HG02610 (cell line): ENCODE data around the gene GATD1.

Source experiments
- ATAC-seq: cut with Tn5 transposase; IDR thresholded peaks from one replicate; pipeline ENCODE4 v1.9.1; 2021; ENCODE audit warnings: mild to moderate bottlenecking, moderate library complexity; ENCODE audit not compliant: unreplicated experiment

GATD1 gene

GRCh38 chr11:729492-730074 is 47.7 kb downstream of the GATD1 start:
- no peak for ATAC-seq

DNA sequence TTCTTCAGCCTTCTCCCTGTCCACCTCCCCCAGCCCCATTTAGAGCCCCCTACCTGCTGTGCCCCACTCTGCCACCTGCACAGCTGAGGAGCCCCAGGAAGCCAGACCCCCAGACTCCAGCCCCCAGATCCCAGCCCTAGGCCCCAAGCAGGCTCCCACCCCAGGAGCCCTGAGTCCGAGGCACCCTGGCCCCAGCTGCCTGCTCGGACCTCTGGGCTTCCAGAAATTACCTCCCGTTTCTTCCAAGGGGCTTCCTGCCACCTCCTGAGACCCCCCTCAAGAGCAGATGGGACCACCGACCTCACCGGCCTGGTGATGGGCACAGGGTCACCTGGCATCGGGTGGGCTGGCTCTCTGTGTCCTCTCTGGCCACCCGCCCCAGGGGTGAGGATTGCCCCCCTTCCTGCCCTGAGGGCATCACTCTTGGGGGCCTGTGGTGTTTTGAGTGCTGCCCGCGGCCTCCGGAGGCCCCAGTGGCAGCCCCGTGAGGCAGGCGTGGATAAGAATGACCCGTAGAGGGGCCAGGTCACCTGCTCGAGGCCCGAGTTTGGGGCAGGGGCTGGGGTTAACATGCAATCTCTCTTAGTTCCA is 48.3 kb downstream of the GATD1 start:
- no peak for ATAC-seq

GRCh38 chr11:727859-728748 is 49.2 kb downstream of the GATD1 start:
- ATAC-seq: no peak

DNA sequence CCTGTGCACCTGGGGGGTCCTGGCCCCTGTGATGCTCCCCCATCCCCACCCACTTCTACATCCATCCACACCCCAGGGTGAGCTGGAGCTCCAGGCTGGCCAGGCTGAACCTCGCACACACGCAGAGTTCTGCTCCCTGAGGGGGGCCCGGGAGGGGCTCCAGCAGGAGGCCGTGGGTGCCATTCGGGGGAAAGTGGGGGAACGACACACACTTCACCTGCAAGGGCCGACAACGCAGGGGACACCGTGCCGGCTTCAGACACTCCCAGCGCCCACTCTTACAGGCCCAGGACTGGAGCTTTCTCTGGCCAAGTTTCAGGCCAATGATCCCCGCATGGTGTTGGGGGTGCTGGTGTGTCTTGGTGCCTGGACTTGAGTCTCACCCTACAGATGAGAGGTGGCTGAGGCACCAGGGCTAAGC is 50.0 kb downstream of the GATD1 start:
- ATAC-seq: no peak

DNA sequence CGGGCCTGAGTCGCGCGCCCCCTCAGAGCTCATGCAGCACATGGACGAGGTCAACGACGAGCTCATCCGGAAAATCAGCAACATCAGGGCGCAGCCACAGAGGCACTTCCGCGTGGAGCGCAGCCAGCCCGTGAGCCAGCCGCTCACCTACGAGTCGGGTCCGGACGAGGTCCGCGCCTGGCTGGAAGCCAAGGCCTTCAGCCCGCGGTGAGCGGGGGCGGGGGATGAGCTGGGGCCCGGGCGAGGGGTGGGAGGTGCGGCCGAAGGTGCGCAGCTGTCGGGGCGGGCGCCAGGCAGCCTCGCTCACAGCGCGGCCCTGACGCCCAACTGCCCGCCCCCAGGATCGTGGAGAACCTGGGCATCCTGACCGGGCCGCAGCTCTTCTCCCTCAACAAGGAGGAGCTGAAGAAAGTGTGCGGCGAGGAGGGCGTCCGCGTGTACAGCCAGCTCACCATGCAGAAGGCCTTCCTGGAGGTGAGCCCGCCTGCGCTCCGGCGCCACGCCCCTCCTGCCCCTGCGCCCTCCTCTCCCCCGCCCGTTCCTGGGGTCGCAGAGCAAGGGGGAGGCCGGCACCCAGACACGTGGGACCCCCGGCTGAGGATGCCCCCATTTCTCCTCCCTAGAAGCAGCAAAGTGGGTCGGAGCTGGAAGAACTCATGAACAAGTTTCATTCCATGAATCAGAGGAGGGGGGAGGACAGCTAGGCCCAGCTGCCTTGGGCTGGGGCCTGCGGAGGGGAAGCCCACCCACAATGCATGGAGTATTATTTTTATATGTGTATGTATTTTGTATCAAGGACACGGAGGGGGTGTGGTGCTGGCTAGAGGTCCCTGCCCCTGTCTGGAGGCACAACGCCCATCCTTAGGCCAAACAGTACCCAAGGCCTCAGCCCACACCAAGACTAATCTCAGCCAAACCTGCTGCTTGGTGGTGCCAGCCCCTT is 50.7 kb downstream of the GATD1 start:
- no peak for ATAC-seq

DNA sequence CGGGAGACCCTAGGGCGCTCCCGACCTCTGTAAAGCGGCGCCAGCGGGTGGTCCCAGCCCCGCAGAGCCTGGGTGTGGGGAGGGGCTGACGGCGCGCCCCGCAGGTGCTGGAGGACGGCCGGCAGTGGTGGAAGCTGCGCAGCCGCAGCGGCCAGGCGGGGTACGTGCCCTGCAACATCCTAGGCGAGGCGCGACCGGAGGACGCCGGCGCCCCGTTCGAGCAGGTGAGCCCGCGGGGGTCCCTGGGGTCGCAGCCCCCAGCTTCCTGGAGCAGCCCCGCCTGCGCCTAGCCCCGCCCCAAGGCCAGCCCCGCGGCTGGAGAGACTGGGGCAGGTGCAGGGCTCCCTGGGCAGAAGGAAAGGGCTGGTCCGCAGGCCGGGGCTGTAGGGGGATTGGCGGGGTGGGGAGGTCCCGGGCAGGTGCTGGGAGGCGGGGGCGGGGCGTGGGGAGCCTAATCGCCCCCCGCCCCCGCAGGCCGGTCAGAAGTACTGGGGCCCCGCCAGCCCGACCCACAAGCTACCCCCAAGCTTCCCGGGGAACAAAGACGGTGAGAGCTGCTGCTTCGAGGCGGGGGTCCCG is 51.6 kb downstream of the GATD1 start:
- ATAC-seq: no peak

DNA sequence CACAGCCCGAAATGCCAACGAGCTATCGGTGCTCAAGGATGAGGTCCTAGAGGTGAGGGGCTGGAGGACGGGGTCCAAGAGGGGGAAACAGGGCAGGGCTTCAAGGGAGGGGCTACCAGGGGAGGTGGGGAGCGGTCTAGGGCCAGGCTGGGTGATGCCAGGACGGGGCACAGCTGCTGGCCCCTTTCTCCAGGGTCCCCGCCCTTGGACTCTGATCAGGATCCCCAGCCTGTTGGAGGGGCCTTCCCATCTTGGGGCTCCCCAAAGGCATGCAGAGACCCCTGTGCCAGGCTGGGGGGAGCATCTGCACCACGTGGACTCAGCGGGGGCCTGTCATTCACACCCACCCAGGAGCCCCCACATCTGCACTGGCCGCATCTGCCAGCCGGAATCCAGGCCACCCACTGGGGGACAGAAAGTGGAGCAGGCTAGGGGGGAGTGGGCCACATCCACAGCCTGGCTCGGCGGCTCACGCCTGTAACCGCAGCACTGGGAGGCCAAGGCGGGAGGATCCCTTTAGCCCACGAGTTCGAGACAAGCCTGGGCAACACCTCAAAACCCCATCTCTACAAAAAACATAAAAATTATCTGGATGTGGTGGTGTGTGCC is 52.4 kb downstream of the GATD1 start:
- no peak for ATAC-seq

DNA sequence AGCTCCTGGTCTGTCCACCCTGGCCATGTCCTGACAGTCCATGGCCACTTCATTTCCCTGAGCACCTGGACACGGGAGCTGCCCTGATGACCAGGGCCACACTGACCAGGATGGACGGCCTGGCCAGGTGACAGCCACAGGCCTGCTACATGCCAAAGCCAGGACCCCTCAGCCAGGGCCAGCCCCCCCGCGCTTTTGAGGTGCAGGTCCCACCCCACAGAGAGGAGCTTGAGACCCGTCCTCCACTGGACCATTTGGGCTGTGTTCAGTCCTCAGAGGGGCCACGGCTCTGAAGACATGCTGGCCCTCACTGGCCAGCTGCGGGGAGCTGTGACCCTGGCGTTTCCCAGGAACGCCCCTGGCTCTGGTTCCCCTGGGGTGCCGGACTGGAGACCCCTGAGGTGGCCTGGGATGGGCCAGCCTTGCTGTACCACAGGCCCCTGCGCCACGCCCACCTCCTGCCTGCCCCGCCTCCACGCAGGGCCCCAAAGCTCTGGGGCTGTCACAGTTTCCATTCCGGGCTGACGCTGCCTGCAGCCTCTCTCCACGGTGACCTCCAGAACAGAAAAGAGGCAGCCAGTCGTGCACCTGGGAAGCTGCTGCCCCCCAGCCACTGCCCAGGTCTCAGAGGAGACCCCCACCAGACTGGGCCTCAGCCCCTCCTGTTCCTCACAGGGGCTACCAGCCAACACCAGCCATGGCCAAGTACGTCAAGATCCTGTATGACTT is 53.1 kb downstream of the GATD1 start:
- ATAC-seq: no peak

DNA sequence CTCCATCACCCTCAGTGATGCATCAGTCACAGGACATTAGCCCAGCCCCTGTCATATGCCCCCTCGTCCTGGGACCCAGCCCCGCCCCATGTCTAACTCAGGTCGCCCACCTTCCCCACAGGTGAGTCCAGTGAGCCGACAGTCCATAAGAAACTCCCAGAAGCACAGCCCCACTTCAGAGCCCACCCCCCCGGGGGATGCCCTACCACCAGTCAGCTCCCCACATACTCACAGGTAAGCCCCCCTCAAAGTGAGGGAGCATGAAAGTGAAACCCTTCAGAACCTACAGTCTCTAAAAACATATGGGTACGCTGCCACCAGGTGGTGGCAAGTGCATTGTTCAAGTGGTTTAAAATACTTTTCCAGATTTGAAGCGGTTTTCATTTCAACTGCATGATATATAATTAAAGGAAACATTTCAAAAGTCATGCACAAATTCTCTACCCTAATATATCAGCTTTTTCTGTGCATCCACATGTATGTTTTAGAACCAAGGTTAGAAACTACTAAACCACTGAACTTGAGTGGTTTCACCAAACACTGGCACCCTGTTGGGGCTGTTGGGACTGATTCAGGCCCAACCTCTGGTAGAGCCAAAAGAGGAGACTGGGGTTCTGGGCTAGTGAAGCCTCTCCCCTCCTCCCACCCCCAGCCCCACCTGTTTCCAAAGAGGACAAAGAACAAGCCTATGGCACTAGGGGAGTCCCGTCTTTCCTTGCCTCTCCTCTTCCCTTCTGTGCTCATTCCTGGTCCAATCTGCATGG is 54.0 kb downstream of the GATD1 start:
- no peak for ATAC-seq

GRCh38 chr11:722346-722811 is 54.9 kb downstream of the GATD1 start:
- no peak for ATAC-seq

GRCh38 chr11:721741-722345 is 55.4 kb downstream of the GATD1 start:
- ATAC-seq: no peak

DNA sequence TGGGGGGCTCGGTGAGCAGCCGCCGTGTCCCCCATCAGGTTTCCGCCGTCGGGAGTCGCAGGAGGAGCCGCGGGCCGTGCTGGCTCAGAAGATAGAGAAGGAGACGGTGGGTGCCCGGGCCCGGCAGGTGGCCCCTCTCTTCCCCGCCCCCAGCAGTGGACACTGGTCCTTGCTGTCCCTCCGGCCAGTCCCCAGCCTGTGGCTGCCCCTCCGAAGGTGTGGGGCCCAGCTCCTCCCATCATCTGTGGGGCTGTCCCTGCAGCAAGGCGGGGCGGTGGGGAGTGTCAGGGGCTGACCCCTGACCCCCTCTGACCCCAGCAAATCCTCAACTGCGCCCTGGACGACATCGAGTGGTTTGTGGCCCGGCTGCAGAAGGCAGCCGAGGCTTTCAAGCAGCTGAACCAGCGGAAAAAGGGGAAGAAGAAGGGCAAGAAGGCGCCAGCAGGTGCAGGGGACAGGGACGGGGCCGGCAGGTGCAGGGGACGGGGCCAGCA is 56.0 kb downstream of the GATD1 start:
- no peak for ATAC-seq

DNA sequence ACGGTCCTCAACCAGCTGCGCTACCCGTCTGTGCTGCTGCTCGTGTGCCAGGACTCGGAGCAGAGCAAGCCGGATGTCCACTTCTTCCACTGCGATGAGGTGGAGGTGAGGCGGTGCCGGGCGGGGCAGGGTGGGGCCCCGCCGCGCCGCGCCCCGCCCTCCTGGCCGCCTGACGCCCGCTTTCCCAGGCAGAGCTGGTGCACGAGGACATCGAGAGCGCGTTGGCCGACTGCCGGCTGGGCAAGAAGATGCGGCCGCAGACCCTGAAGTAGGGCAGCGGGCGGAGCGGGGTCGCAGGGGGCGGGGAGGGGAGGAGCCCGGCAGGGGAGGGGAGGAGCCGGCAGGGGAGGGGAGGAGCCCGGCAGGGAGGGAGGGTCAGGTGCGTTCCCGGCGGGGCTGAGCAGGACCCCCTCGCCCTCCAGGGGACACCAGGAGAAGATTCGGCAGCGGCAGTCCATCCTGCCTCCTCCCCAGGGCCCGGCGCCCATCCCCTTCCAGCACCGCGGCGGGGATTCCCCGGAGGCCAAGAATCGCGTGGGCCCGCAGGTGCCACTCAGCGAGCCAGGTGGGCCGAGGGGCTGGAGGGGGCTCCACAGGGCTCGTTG is 56.5 kb downstream of the GATD1 start:
- ATAC-seq: no peak

- ATAC-seq: no peak
These were observed 57.2 kb downstream of the GATD1 start for GRCh38 chr11:720017-720641.

- no peak for ATAC-seq
These were observed 57.9 kb downstream of the GATD1 start for GRCh38 chr11:719214-720016.
